Mammary epithelial cell (primary cell): Measurements from ENCODE around the gene ATG4B.
"Not testable (repeated sequence)": the region's sequence is repeated elsewhere in the genome, so short reads cannot be mapped to it uniquely, and the experiment has no call there.

Source experiments
- CTCF ChIP-seq, 2 donors: IDR thresholded peaks in 1 of 2; conservative IDR thresholded peaks in 1 of 2; 2 replicates each; pipeline ENCODE4 v1.5.1; 2011 to 2012; ENCODE audit warnings: inconsistent platforms in 2 of 2, low read length in 2 of 2, mild to moderate bottlenecking in 2 of 2, control low read depth in 1 of 2, low read depth in 1 of 2; ENCODE audit not compliant: insufficient read depth in 1 of 2; ENCODE audit errors: extremely low read depth in 1 of 2
- EZH2 ChIP-seq: IDR thresholded peaks from 2 replicates; pipeline ENCODE4 v1.6.1; 2012; ENCODE audit warnings: low read length, inconsistent platforms, borderline replicate concordance

DNA sequence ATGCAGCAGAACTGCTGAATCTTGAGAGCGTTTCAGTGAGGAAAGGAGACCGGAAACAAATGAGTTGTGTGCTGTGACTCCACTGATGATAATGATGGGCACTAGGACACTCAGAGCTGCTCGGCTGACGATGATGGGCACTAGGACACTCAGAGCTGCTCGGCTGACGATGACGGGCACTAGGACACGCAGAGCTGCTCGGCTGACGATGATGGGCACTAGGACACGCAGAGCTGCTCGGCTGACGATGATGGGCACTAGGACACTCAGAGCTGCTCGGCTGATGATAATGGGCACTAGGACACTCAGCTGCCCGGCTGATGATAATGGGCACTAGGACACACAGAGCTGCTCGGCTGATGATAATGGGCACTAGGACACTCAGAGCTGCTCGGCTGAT, 47.6 kb upstream of the ATG4B start:
- not testable (repeated sequence) for TF ChIP-seq CTCF (conservative IDR thresholded peaks at IDR 0.05 in 1 of 2, IDR thresholded peaks at IDR 0.05 in 1 of 2; ENCODE audit: extremely low read depth in 1 of 2, insufficient read depth in 1 of 2, low read depth in 1 of 2, low read length in 2 of 2); EZH2
